ENCODE measurements around the gene THOP1.

Gene THOP1

GRCh38 chr19:2754659-2755447 lies 30.4 kb upstream of the THOP1 start:
- TF ChIP-seq SPI1 (IDR thresholded peaks at IDR 0.05; ENCODE audit: borderline replicate concordance, low read depth) = no peak
- no peak for TF ChIP-seq REST (IDR thresholded peaks at IDR 0.05; ENCODE audit: insufficient replicate concordance, low read depth)
- no peak for TF ChIP-seq CTCF (IDR thresholded peaks at IDR 0.05; ENCODE audit: insufficient read depth, low read length)
- no peak for TF ChIP-seq GABPA (IDR thresholded peaks at IDR 0.05; ENCODE audit: low read depth)
- no peak for TF ChIP-seq POLR2AphosphoS5 (IDR thresholded peaks at IDR 0.05; ENCODE audit: low read depth)
- Histone ChIP-seq H3K4me3 (replicated peaks; ENCODE audit: insufficient read depth, low read length) (no peak overlapping the region), H3K27me3 (ENCODE audit: insufficient read depth, poor library complexity, severe bottlenecking) (no peaks in the 10 kb centered on the region), H3K27ac (replicated peaks) (no peak overlapping the region)
- no peak for DNase-seq (ENCODE audit: low read depth in 1 of 2, low spot score in 1 of 2)

- no peak overlapping the region for H3K4me3 ChIP-seq (replicated peaks; ENCODE audit: insufficient read depth, low read length)
- TF ChIP-seq SPI1 (IDR thresholded peaks at IDR 0.05; ENCODE audit: borderline replicate concordance, low read depth) (no peak), CTCF (IDR thresholded peaks at IDR 0.05; ENCODE audit: insufficient read depth, low read length) (no peak), POLR2AphosphoS5 (IDR thresholded peaks at IDR 0.05; ENCODE audit: low read depth) (no peak)
- DNase-seq (ENCODE audit: low read depth in 1 of 2, low spot score in 1 of 2) = no peak
- H3K27me3 ChIP-seq (ENCODE audit: insufficient read depth, poor library complexity, severe bottlenecking) = no peaks in the 10 kb centered on the region
- no peak overlapping the region for H3K27ac ChIP-seq (replicated peaks)
Measured at GRCh38 chr19:2755448-2755705, 29.9 kb upstream of the THOP1 start.

- no peaks in the 10 kb centered on the region for H3K27me3 ChIP-seq (ENCODE audit: insufficient read depth, poor library complexity, severe bottlenecking)
- H3K27ac ChIP-seq (replicated peaks) = no peak overlapping the region
- no peak overlapping the region for H3K4me3 ChIP-seq (replicated peaks; ENCODE audit: insufficient read depth, low read length)
- DNase-seq (ENCODE audit: low read depth in 1 of 2, low spot score in 1 of 2) = no peak
- TF ChIP-seq POLR2AphosphoS5 (IDR thresholded peaks at IDR 0.05; ENCODE audit: low read depth) (no peak), GABPA (IDR thresholded peaks at IDR 0.05; ENCODE audit: low read depth) (no peak), SPI1 (IDR thresholded peaks at IDR 0.05; ENCODE audit: borderline replicate concordance, low read depth) (no peak), CTCF (IDR thresholded peaks at IDR 0.05; ENCODE audit: insufficient read depth, low read length) (no peak), REST (IDR thresholded peaks at IDR 0.05; ENCODE audit: insufficient replicate concordance, low read depth) (no peak)
Measured at GRCh38 chr19:2755811-2756210, 29.5 kb upstream of the THOP1 start.

GRCh38 chr19:2756477-2756876 lies 28.8 kb upstream of the THOP1 start:
- no peak overlapping the region for H3K4me3 ChIP-seq (replicated peaks; ENCODE audit: insufficient read depth, low read length)
- DNase-seq (ENCODE audit: low read depth in 1 of 2, low spot score in 1 of 2) = no peak

More at GRCh38 chr19:2756477-2756876, 28.8 kb upstream of the THOP1 start:
- Histone ChIP-seq H3K27ac (replicated peaks) (no peak overlapping the region), H3K27me3 (ENCODE audit: insufficient read depth, poor library complexity, severe bottlenecking) (no peaks in the 10 kb centered on the region)
- TF ChIP-seq SPI1 (IDR thresholded peaks at IDR 0.05; ENCODE audit: borderline replicate concordance, low read depth) = no peak
- no peak for TF ChIP-seq CTCF (IDR thresholded peaks at IDR 0.05; ENCODE audit: insufficient read depth, low read length)
- TF ChIP-seq REST (IDR thresholded peaks at IDR 0.05; ENCODE audit: insufficient replicate concordance, low read depth) = no peak
- no peak for TF ChIP-seq GABPA (IDR thresholded peaks at IDR 0.05; ENCODE audit: low read depth)
- TF ChIP-seq POLR2AphosphoS5 (IDR thresholded peaks at IDR 0.05; ENCODE audit: low read depth) = no peak

All from HL-60 (cell line).